HK-2 (cell line): ENCODE data around the gene GBP3.
"Not testable (repeated sequence)": the region's sequence is repeated elsewhere in the genome, so short reads cannot be mapped to it uniquely, and the experiment has no call there.

Experiments
- DNase-seq: peaks from one replicate; pipeline ENCODE4 v3.0.0-alpha.2; 2018; ENCODE audit not compliant: unreplicated experiment

GBP3 gene

GRCh38 chr1:89022167-89022959 is at the start of gene GBP3:
GBP3 (minus strand) TSS chr1:89022866; CDS start chr1:89020721, 2,145 bp downstream.
- peak; percentile 24 for DNase-seq

DNA sequence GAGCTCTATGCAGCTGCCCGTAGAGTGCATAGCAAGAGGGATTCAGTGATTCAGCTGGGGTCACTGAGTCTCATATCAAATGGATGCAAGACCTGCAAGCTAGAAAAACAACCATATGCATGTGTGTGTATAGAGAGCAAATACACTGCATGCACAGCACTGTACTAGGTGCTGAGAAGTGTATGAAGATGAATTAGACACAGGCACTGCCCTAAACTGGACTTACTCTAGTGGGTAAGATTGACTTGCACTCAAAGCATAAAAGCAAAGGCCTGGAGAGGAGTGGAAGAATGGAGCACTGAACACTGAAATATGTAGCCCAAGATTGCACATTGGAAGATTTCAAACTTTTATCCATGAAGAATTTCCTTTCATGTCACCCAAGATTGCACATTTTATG is 47.8 kb upstream of the GBP3 start:
- no peak for DNase-seq

DNA sequence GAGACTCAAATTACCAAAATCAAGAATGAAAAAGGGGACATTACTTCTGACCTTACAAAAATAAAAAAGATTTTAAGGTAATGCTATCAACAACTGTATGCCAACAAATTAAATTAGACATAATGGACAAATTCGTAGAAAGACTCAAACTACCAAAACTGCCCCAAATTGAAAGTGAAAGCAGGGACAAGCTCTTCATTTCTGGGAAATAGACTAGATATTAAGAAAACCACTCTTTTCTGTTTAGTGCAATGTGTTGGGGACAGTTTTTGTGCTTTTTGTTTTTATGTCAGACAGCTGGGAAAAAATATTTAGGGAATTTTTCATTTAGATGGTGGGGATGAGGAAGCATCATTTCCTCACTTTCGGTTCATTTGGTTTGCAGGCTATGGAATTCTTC is 47.3 kb upstream of the GBP3 start:
- DNase-seq, result no peak

- no peak for DNase-seq
These were observed 45.6 kb upstream of the GBP3 start for GRCh38 chr1:89068291-89068690.

DNA sequence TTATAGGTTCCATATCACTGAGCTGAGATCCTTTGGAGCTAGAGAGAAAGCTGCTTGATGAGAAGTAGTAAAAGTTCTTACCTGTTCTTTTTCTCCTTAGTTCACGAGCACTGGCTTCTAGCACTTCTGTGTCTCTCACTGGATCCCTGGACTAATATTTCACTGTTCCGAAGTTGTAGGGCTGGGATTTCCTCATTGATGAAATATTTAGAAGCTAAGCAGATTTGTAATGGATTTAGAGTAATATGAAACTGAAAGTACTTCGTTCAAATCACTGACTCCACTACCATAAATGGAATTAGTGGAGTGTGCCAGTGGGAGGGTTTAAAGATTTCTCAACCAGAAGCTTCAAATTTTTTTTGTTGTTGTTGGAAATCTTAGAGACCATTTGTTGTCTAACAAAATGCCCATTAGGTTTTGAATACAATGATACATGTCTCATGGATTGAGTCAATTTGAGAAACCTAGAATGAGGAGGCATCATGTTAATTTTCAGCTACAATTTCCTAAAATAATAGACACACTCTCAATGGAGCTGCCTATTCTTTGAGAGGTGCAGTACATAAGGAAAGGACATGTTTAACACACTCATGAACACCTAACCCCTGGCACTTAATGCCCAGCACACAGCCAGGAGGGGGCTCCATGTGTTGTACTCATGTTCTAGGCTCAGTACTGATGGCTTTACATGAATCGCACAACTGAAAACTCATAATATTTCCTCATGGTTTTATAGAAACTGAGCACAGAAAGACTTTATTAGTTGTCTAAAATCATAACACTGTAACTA is 42.6 kb upstream of the GBP3 start, which contains the start of gene GBP1:
Gene GBP1, minus strand, starts transcription at position 130 of the 790 bp plus-strand sequence. CDS start 1,974 bp downstream, outside the sequence.
- no peak for DNase-seq

GRCh38 chr1:89064632-89065031 is 42.0 kb upstream of the GBP3 start:
- no peak for DNase-seq

- DNase-seq, result no peak
These were observed 40.4 kb upstream of the GBP3 start for GRCh38 chr1:89063094-89063493.

DNA sequence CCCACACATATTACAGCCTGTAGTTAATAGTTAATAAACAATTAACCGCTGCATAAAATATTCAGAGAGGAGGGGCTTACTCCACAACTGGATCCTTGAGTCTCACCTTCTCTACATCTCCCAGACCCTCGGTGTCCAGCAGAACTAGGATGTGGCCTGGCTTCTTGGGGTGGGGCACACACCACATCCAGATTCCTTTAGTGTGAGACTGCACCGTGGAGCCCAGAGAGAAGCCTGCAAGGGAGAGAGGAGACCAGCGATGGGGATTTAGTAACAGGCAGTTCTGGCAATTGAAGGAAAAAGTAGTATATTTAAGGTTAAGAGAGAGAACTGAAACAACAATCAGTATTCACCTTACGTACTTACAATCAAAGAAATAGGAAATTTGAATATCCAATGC is 37.4 kb upstream of the GBP3 start:
- DNase-seq, result no peak

GRCh38 chr1:89051955-89052312 is 29.3 kb upstream of the GBP3 start:
- DNase-seq, result no peak

DNA sequence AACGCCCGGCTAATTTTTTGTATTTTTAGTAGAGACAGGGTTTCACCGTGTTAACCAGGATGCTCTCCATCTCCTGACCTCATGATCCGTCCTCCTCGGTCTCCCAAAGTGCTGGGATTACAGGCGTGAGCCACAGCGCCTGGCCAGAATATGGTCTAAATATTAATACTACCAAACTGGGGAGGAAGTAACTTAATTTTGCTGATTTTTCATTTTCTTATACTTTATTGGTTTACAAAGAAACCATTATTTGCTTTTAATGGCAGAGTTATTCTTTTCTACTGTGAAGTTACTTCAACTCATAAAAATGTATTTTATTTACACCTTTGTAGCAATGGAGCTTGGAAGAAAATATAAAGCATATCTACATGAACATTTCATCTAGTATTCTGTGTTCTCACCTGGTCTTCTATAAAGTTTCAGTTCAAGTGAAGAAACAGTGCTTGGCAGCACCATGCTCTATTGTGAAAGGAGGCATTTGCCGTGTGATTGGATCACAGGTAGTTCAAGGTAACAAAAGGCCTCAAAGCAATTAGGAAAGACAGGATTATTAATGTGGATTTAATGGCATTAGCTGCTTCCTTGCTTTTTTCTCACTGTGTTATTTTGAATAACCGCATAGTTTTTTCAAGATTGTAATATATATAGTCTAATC is 28.8 kb upstream of the GBP3 start:
- DNase-seq, result no peak

DNA sequence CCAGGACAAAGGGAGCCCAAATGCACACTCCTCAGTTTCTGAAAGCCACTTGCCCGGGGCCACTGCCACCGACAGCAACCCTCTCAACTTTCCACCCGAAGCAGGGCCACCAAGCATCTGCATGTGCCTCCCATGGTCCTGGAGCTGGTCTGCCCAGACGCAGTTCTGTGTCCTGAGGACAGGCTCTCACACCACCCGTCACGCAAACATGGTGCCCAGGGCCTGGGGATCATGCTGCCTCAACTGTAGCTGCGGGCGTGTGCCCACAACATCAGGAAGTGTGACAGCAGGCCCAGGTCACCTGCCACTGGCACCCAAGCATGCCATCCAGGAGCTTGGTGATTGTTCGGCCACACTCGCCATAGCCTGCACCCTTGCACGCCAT is 28.0 kb upstream of the GBP3 start:
- no peak for DNase-seq

DNA sequence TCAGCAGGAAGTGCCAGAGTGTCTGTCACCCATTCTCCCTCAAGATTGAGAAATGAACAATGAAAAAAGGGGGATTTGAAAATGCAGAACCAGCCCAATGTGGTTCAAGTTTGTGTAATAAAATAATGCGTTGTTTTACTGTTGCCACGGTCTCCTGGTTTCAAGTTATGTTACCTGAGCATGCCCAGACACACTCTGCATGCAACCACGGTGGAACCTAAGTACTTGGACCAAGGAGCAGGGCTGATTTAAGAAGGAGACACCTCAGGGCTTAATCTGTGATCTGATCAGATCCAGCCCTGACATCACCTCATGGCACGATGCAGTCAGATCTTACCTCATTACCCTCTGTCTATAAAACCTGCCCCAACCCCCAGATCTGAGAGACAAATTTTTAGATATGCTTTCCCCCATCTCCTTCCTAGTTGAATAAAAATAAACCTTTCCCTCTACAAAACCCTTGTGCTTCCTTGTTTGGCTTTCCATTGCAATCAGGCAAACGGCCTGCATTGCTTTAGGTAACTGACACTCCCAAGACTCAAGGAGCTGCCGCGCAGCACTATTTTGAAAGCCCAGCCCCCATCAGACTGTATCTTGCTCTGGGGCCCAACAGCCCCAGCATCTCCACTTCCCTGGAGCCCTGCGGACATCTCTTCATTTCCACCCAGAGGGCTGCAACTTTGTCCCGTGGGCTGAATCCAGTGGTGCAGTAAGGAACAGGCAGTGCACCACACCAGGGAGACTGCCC is 27.4 kb upstream of the GBP3 start:
- not testable (repeated sequence) for DNase-seq

DNA sequence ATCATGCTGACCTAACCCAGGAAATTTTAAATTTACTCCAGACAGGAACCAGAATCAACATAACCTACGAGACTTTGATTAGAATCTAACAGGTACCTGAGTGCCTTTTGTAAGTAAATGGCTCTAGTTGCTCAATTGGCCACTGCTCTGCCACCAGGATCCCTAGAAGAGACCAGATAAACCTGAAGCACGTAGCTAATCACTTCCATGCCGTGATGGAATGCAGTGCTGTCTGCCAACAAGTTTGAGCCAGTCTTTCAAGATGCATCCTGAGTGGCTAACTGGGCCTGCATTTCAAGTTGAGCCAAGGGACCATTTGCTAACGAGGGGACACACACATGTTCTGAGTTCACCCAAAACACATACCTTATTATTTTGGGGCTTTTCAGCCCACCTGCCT is 26.5 kb upstream of the GBP3 start:
- not testable (repeated sequence) for DNase-seq

GRCh38 chr1:89047734-89048133 is 25.1 kb upstream of the GBP3 start:
- no peak for DNase-seq

GRCh38 chr1:89046318-89047183 is 23.9 kb upstream of the GBP3 start:
- DNase-seq, result not testable (repeated sequence)

DNA sequence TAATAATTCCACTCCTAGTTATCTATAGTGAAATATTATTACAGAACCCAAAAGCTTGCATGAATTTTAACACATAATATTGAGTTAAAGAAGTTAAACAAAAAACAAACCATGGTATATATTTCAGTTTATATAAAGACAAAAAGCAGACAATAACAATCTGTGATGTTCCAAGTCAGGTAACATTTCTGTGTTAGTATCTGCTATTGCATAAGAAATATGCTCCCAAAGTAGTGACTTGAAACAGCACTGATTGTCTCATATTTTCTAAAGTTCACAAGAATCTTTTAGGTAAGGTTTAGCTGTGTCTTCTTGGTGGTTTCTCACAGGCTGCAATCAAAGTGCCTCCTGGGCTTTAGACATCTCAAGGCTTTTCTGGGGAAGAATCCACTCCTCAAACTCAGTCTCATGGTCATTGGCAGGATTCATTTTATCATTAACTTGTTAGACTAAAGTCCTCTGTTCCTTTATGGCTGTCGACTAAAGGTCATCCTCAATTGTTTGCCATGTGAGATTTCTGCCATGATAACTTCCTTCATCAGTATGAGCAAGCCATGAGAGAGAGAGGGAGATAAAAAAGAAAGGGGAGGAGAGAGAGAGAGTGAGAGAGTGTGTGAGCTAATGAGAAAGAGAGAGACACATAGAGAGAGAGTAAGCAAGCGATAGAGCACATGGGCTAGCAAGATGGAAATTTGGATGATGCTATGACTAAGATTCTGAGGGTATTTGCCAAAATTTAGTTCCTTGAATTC is 22.5 kb upstream of the GBP3 start:
- no peak for DNase-seq

DNA sequence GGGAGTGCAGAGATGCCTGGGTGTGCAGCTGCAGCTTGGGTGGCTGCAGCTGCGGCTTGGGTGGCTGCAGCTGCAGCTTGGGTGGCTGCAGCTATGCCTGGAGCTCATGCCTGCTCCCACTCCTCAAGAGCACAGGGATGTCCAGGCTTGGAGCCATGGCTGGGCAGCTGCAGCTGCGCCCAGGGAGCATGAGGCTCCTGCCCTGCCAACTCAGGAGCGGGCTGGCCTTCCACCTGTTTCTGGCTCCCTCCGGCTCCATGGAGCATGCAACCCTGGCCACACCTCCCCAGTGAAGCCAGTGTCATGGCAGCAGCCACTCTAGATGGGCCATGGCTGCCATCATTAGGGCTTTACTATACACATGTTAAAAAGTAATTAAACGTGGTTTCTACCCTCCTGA is 21.3 kb upstream of the GBP3 start:
- DNase-seq, result no peak

GRCh38 chr1:89042491-89042890 is 19.8 kb upstream of the GBP3 start:
- DNase-seq, result no peak

DNA sequence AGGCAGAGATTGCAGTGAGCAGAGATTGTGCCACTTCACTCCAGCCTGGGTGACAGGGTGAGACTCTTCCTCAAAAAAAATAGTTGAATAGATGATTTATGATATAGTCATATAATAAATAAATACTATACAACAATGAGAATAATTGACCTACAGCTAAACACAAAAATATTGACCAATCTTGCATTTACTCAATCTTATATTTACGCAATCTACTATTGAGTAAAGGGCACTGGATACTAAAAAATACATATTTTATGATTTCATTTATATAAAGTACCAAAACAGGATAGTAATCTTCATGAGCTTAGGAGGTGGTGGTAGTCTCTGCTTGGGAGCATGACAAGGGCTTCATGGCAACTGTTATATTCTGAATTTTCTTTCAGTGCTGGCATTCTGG is 19.1 kb upstream of the GBP3 start:
- DNase-seq, result no peak

DNA sequence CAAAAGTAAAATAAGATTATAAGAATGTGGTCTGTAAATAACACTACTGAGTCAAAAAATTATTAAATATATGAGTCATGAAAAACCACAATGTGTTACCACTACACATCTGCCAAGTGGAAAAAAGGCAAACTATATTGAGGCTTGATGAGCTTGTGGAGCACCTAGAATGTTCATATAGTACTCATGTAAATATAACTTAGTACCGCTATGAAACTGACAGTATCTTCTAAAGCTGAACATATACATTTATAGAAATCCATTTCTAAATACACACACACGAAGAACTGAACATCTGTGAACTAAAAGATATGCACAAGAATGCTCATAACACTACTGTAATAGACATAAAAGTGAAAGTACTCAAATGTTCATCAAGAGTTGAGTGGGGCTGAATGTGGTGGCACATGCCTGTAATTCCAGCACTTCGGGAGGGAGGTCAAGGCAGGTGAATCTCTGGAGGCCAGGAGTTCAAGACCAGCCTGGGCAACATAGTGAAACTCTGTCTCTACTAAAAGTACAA is 18.5 kb upstream of the GBP3 start:
- DNase-seq, result no peak
